Mesenteric fat pad (tissue), 1 donor: ENCODE measurements around the gene MRPL36. TPM values are rescaled to one million over a fixed set of nuclear protein-coding genes. Genes with fewer than 3 reads are reported as not detected.
"Not testable (repeated sequence)": the region's sequence is repeated elsewhere in the genome, so short reads cannot be mapped to it uniquely, and the experiment has no call there.

ENCODE experiments used
- DNase-seq: peaks from one replicate; pipeline ENCODE4 v3.0.0-alpha.2; 2020; ENCODE audit warnings: low spot score
- long read RNA-seq: library from polyadenylated mRNA; unstranded; transcript quantifications from one replicate; pipeline ENCODE4 v2.0.0, GENCODE V29; 2020
- total RNA-seq: library from RNA; stranded (reverse); fragmentation: NEBNext Ultra II Directional; extraction: Animal tissue kit (Norgen Biotek cat#: 25700); gene quantifications from one replicate; pipeline ENCODE4 v1.2.1, GENCODE V29; 2021
- donor health status: DM: yes; HTN: yes; CAD: no.

Gene MRPL36
- 50.4 TPM for total RNA-seq
- long read RNA-seq, transcript MRPL36-204 (2 exons, 686 nt), result major isoform, 8 of 12 reads
- long read RNA-seq, partial matches to known transcripts, result 0 of 12 reads
- long read RNA-seq, other reads (novel, unspliced or antisense), result 0 of 12 reads

GRCh38 chr5:1799602-1800471 lies at the start of gene MRPL36:
Gene MRPL36, minus strand, starts transcription at chr5:1799837. Its CDS starts 902 bp downstream, at chr5:1798935.
- peak; percentile 95 for DNase-seq

GRCh38 chr5:1847611-1848010 lies 48.0 kb upstream of the MRPL36 start:
- no peak for DNase-seq

DNA sequence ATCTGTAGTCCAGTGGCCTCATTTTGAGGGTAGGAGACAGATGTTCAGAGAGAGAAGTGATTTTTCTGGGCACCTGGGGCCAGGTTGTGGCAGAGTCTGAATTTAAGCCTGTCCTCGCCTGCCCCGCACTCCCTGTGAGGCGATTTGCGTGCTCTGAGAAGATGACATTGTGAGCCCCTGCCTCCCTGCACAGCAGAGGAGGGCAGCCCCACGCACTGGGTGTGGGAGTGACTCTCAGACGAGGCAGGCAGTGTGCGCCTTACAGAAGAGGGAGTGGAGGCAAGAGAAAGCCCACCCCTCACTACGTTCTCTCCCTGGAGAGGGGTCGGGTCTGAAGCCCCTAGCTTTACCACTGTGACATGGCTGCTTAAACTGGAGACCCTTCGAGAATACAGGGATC lies 47.4 kb upstream of the MRPL36 start:
- DNase-seq, result no peak

- DNase-seq, result no peak
These were observed 46.9 kb upstream of the MRPL36 start for GRCh38 chr5:1846583-1846982.

DNA sequence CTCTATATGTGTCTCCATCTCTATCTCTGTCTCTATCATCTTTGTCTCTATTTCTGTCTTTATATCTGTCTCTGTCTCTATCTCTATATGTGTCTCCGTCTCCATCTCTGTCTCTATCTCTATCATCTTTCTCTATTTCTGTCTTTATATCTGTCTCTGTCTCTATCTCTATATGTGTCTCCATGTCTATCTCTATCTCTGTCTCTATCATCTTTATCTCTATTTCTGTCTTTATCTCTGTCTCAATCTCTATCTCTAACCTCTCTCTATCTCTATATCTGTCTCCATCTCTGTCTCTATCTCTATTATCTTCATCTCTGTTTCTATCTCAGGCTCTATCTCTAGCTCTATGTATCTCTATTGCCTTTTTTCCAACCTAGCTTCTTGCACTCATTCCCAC lies 46.1 kb upstream of the MRPL36 start:
- DNase-seq, result no peak

- DNase-seq, result no peak
These were observed 45.2 kb upstream of the MRPL36 start for GRCh38 chr5:1844708-1845436.

- not testable (repeated sequence) for DNase-seq
These were observed 44.1 kb upstream of the MRPL36 start for GRCh38 chr5:1843761-1844160.

- no peak for DNase-seq
These were observed 42.6 kb upstream of the MRPL36 start for GRCh38 chr5:1842004-1842819.

DNA sequence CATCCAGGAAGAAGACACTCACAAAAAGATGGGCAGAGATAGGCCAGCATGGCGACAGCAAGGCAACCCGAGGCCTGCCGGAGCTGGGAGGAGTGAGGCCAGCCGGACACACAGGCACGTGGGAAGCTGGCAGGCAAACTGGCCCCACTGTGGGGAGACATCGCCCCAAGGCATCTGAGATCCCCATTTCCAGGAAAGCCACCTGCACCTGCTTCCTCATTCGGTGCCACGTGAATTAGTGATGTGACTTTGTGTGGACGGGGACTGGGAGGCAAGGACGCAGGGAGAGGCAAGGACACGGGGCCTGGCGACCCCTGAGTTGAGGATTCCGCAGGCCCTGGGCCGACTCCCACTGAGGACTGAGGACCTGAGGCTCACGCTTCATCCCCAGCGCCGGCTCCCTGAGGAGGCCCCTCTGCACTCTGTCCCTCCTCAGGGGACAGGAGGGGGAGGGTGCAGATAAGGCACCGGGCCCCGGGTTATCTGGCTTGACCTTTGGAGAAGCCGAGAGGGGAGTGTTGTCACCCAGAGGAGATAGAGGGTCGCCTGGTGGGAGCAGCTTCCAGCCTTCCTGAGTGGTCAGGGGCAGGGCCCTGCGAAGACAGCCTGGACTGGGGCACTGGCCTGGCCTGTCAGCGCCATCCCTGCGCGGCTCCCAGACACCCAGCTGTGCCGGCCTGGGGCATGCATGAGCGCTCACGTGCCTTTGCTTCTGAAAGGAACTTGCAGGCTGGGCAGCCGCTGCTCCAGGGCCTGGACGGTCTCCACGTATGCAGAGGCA lies 41.3 kb upstream of the MRPL36 start:
- DNase-seq, result no peak

DNA sequence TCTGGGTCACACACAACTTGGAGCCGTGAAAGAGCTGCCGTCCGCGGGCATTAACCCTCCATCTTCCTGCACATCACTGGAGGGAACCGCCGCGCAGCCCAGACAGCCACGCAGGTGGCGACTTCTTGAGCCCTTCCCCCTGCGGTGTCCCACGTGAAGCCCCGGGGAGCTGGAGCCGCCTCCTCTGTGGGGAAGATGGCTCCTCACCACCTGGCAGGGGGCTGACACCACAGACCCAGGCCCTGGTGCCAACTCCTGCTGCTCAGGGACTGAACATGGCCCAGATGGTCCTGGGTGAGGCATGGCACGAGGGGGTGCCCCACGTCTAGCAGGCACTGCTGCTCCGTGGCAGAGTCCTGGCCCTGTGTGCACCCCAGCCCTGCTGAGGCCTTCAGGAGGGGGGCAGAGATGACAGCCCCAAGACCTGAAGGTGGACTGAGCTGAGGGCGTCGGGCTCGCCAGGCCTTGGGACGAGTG lies 40.5 kb upstream of the MRPL36 start:
- no peak for DNase-seq

DNA sequence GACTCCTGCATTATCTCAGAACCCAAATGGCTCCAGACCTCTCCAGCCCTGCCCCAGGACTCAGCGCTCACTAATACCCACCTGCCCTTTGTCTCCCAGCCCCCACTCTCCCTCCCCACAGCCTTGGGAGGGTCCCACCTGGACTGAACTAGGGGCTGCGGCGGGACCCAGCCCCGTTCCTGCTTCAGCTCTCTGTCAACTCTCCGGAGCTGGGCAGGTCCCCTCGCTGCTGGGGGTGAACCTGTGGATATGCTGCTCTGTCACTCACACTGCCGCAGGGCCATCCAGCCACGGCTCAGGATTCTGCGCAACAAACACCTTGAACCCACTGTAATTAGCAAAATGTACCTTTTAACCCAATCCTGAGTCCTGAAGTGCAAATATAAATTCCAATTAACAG lies 38.4 kb upstream of the MRPL36 start:
- DNase-seq, result no peak

DNA sequence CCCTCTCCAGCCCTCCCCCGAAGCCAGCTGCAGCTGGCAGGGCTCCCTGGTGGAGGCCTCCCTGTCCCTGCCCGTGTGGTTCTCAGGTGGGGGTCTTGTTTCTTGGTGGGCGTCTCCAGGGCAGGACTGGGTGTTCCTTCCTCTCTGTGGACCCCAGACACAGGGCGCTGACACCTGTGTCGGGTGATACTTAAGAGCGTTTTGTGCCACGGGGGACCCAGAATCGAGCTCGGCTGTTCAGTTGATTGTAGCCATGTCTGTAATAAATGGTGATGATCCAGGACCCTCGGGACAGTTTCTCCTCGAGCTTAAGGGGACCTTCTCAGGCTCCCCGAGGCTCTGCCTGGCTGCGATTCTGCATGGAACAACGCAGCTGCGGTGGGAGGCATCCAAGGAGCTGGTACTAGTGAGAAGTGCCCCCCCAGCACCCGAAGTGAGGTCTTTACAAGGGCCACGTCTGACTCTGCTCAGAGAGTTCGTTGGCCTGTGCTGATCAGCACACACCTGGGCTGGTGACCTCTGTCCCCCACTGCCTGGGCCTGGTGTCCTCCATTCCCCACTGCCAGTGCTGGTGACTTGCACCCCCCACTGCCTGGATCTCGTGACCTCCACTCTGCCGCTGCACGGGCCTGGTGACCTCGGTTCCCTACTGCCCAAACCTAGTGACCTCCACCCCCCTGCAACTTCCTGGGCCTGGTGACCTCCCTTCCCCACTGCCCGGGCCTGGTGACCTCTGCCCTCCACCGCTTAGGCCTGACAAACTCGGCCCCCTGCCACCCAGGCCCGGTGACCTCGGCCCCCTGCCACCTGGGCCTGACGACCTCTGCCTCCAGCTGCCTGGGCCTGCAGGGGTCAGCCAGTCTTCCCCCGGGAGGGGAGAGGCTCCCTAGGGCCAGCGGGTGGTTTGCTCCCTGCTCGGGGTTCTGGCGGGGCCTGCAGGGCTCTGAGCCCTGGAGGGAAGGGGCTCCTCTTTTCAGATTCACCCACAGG lies 37.5 kb upstream of the MRPL36 start:
- no peak for DNase-seq

DNA sequence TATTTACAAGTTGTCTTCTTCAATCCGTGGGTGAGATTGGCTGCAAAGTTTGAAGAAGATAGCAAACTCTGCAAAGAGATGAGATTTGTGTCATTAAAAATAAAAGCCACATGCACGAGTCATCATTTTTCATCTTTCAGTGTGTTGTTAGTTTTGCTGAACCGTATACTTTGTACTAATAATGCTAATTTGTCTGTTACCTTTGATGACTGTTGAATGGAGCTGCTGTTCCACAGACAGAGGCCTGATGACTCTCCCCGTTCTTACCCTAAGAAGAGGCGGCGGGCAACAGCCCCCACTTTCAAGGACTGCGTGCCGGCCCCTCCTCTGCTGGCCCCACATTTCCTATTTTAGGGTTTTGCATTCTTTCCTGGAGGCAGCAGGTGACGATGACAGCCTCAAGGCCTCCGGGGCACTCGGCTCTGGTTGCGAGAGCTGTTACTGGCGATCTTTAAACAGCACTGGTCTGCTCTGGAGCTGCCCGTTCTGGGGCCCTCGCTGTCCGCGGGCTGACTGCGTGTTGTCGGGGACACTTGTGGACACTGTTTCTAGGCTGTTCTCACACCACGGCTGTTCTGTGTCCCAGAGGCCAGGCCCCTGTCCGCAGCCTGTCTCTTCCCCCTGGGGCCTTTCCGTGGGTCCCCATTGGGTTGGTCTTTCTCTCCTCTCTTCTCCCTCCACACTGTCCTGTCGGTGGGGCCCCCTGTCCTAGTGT lies 36.7 kb upstream of the MRPL36 start:
- DNase-seq, result no peak

DNA sequence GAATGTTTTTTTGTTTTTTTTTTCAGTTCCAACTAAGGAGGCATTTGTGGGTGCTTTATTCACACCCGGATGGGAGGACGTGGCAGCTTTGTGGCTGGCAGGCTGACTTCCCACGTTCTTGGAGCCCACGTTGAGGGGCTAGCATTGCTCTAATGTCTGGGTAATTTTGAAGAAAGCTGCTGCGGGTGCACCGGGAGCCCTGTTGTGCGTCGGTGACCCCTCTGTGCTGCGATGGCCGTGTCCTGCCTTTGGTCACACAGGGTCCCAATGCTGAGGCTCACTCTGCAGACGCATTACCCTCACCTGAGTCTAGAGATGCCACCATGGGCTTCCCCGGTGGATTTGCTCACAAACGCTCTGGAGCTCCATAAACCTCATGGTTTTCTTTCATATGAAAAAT lies 35.8 kb upstream of the MRPL36 start:
- no peak for DNase-seq

DNA sequence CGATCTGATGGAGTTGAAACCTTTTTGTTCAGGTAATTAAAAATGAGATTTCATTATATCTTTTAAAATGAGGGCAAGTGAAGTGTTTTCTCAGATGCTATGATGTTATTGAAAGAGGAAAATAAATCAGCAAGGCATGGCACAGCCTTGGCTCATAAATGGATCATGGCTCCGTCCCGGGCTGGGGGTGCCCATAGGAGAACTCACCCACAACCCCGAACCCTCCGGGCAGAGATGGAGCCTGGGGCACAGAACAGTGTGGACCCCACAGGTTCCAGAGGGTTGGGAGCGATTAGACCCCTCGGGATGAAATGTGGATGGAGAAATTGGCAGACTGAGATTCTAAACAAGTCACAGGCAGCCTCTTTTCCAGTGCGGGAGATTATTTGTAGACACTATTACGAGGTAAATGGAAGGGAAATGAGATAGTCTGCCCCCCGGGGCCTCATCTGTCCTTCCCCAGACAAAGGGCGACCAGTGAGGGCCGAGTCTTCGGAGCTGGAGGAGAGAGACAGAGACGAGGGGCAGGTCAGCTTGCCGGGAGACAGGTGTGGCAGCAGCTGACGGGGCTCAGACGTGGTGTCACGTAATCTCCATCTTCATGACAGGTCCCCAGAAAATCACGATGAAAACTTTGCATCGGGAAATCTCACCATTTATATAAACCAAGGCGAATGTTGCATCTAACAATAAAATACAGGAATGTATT lies 35.2 kb upstream of the MRPL36 start:
- DNase-seq, result no peak

- DNase-seq, result peak; percentile 81
These were observed 34.5 kb upstream of the MRPL36 start for GRCh38 chr5:1834022-1834551.

DNA sequence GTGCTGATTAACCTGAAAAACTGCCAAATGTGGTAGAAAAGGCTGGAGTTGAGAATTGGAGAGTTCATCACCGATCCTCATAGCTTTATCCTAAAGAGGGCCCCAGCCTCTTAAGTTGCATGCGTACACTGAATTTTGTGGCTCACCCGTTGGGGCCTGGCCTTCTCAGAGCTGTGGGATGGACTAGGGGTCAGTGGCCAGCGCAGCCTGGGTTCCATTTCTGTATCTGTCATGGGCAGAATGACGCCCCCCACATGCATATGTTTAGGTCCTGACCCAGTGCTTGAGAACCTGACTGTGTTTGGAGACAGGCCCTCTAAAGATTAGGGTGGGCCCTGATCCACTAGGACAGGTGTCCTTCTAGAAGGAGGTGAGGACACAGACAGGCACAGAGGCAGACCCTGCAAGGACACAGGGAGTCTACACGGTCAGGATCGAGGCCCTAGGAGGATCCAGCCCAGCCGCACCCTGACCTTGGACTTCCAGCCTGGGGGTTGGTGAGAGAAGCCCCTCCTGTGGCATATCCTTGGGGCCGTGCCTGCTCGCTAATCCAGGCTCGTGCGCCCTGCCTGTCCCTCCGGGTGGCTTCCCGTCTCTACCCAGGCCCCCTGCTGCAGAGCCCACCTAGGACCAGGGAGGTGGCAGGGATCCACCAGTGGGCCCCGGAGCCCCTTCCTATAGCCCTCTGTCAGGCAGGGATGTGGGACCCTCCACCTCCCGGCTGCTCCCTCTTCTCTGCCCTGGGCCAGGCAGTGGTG lies 33.8 kb upstream of the MRPL36 start:
- peak; percentile 82 for DNase-seq
